Measurements from ENCODE around the gene FBXO38. TPM values are rescaled to one million over a fixed set of nuclear protein-coding genes. Genes with fewer than 3 reads are reported as not detected.

FBXO38 gene
- total RNA-seq, 1 experiment from 2014 or later = 34.5 TPM

DNA sequence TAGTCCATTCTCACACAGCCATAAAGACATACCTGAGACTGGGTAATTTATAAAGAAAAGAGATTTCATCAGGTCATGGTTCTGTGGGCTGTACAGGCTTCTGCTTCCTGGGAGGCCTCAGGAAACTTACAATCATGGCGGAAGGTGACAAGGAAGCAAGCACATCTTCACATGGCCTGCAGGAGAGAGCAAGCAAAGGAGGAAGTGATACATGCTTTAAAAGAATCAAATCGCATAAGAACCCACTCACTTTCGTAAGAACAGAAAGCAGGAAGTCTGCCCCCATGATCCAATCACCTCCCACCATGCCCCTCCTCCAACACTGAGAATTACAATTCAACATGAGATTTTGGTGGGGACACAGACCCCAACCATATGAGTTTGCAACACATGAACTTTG lies 5.1 kb upstream of the FBXO38 start:
- in situ Hi-C loops (cut with HindIII; ENCODE audit: low pct_unique_long_range_greater_than_20kb, low sequenced_read_pairs) = no loop called here
- peaks cover 3% of the 10 kb centered on the region; the same call in 1 of the 2 replicates for H3K4me1 ChIP-seq (ENCODE audit: control insufficient read depth, insufficient read depth, low read length)
- CTCF ChIA-PET = no interaction called here

DNA sequence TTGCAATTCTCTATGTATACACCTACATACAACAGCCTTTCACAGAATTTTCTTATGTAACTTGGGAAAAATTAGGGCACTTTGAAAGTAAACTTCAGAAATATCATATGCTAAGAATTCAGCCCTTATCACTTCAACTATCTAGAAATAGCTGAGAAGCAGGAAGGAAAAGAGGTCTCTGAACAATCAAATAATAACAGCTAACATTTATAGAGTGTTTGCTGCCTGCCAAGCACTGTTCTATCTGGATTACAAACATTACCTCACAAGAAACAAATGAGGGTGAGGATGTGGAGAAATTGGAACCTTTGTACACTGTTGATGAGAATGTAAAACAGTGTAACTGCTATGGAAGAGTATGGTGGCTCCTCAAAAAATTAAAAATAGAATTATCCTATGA lies 4.4 kb upstream of the FBXO38 start:
- no peak for DNase-seq (ENCODE audit: low read depth, low spot score)
- Histone ChIP-seq H3K4me1 (ENCODE audit: control insufficient read depth, insufficient read depth, low read length) (peaks cover 3% of the 10 kb centered on the region; the same call in 1 of the 2 replicates), H3K36me3 (ENCODE audit: control insufficient read depth, insufficient read depth, low read length) (no peaks in the 10 kb centered on the region; the same call in none of the 2 replicates), H3K27ac (ENCODE audit: low read length) (no peak overlapping the region), H3K27me3 (ENCODE audit: control insufficient read depth, insufficient read depth, low read length) (no peaks in the 10 kb centered on the region), H3K9me3 (ENCODE audit: control insufficient read depth, insufficient read depth, low read depth, low read length) (no peaks in the 10 kb centered on the region), H3K4me3 (ENCODE audit: low read depth in 2 of 2, low read length in 2 of 2) (no peak overlapping the region)
- POLR2A ChIA-PET = no interaction called here
- intact Hi-C loops (cut with micrococcal nuclease; ENCODE audit: unreplicated experiment) (no loop called here), in situ Hi-C loops (cut with HindIII; ENCODE audit: low pct_unique_long_range_greater_than_20kb, low sequenced_read_pairs) (no loop called here)
- BruUV-seq (replicated peaks) = no TSS peak
- CTCF ChIA-PET = no interaction called here
- ATAC-seq = no peak
- no peak for TF ChIP-seq SIN3A (IDR thresholded peaks at IDR 0.05; ENCODE audit: borderline replicate concordance, insufficient read depth, low read depth, low read length)
- no peak for TF ChIP-seq TCF7L2 (IDR thresholded peaks at IDR 0.05; ENCODE audit: low read depth, low read length)
- TF ChIP-seq, protein P1, sequence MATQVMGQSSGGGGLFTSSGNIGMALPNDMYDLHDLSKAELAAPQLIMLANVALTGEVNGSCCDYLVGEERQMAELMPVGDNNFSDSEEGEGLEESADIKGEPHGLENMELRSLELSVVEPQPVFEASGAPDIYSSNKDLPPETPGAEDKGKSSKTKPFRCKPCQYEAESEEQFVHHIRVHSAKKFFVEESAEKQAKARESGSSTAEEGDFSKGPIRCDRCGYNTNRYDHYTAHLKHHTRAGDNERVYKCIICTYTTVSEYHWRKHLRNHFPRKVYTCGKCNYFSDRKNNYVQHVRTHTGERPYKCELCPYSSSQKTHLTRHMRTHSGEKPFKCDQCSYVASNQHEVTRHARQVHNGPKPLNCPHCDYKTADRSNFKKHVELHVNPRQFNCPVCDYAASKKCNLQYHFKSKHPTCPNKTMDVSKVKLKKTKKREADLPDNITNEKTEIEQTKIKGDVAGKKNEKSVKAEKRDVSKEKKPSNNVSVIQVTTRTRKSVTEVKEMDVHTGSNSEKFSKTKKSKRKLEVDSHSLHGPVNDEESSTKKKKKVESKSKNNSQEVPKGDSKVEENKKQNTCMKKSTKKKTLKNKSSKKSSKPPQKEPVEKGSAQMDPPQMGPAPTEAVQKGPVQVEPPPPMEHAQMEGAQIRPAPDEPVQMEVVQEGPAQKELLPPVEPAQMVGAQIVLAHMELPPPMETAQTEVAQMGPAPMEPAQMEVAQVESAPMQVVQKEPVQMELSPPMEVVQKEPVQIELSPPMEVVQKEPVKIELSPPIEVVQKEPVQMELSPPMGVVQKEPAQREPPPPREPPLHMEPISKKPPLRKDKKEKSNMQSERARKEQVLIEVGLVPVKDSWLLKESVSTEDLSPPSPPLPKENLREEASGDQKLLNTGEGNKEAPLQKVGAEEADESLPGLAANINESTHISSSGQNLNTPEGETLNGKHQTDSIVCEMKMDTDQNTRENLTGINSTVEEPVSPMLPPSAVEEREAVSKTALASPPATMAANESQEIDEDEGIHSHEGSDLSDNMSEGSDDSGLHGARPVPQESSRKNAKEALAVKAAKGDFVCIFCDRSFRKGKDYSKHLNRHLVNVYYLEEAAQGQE (IDR thresholded peaks at IDR 0.05; ENCODE audit: insufficient read depth in 1 of 2, low read depth in 2 of 2, low read length in 1 of 2) = no peak
- TF ChIP-seq, protein P2, sequence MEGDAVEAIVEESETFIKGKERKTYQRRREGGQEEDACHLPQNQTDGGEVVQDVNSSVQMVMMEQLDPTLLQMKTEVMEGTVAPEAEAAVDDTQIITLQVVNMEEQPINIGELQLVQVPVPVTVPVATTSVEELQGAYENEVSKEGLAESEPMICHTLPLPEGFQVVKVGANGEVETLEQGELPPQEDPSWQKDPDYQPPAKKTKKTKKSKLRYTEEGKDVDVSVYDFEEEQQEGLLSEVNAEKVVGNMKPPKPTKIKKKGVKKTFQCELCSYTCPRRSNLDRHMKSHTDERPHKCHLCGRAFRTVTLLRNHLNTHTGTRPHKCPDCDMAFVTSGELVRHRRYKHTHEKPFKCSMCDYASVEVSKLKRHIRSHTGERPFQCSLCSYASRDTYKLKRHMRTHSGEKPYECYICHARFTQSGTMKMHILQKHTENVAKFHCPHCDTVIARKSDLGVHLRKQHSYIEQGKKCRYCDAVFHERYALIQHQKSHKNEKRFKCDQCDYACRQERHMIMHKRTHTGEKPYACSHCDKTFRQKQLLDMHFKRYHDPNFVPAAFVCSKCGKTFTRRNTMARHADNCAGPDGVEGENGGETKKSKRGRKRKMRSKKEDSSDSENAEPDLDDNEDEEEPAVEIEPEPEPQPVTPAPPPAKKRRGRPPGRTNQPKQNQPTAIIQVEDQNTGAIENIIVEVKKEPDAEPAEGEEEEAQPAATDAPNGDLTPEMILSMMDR (IDR thresholded peaks at IDR 0.05) = no peak
- no peak for TF ChIP-seq POLR2AphosphoS5 (IDR thresholded peaks at IDR 0.05; ENCODE audit: low read depth, low read length)

More for the DNA sequence above, 5.1 kb upstream of the FBXO38 start:
- DNase-seq (ENCODE audit: low read depth, low spot score) = no peak
- no peaks in the 10 kb centered on the region for H3K27me3 ChIP-seq (ENCODE audit: control insufficient read depth, insufficient read depth, low read length)
- intact Hi-C loops (cut with micrococcal nuclease; ENCODE audit: unreplicated experiment) = no loop called here
- no peaks in the 10 kb centered on the region for H3K9me3 ChIP-seq (ENCODE audit: control insufficient read depth, insufficient read depth, low read depth, low read length)
- no peak overlapping the region for H3K4me3 ChIP-seq (ENCODE audit: low read depth in 2 of 2, low read length in 2 of 2)
- ATAC-seq = no peak
- no TSS peak for BruUV-seq (replicated peaks)
- H3K27ac ChIP-seq (ENCODE audit: low read length) = no peak overlapping the region
- no peaks in the 10 kb centered on the region; the same call in 1 of the 2 replicates for H3K36me3 ChIP-seq (ENCODE audit: control insufficient read depth, insufficient read depth, low read length)
- POLR2A ChIA-PET = no interaction called here
- TF ChIP-seq, protein P2 (IDR thresholded peaks at IDR 0.05) = no peak
- TF ChIP-seq SIN3A (IDR thresholded peaks at IDR 0.05; ENCODE audit: borderline replicate concordance, insufficient read depth, low read depth, low read length) = no peak

All from Panc1 (cell line).